Stimulated activated CD8-positive, alpha-beta memory T cell treated with anti-CD3 and anti-CD28 coated beads, Interleukin-7, amount 100 ng/mL, for 1 hour (primary cell): ENCODE measurements around the gene CPNE9.
A peak's percentile ranks its signal among the peaks of the same experiment; 100 is the strongest.

ENCODE experiments used
- DNase-seq, 2 donors: peaks; one replicate each; pipeline ENCODE4 v3.0.0-alpha.2; 2020; ENCODE audit warnings: low read depth in 2 of 2

Gene CPNE9

GRCh38 chr3:9715764-9716437 lies 12.3 kb downstream of the CPNE9 start:
- DNase-seq, result no peak

- DNase-seq, result no peak
Measured at GRCh38 chr3:9716801-9717555, 13.3 kb downstream of the CPNE9 start.

- DNase-seq, result no peak
Measured at GRCh38 chr3:9717563-9717962, 13.9 kb downstream of the CPNE9 start.

GRCh38 chr3:9718118-9718517 lies 14.5 kb downstream of the CPNE9 start:
- DNase-seq, result no peak

GRCh38 chr3:9721015-9721699 lies 17.5 kb downstream of the CPNE9 start:
- no peak for DNase-seq

GRCh38 chr3:9721700-9722060 lies 18.0 kb downstream of the CPNE9 start:
- no peak for DNase-seq

- DNase-seq, result no peak
Measured at GRCh38 chr3:9725775-9726515, 22.3 kb downstream of the CPNE9 start.

- no peak for DNase-seq
Measured at GRCh38 chr3:9727041-9727595, 23.5 kb downstream of the CPNE9 start.

- DNase-seq, result no peak
Measured at GRCh38 chr3:9727743-9728142, 24.1 kb downstream of the CPNE9 start.

- DNase-seq, result no peak
Measured at GRCh38 chr3:9729419-9729818, 25.8 kb downstream of the CPNE9 start.

- no peak for DNase-seq
Measured at GRCh38 chr3:9730657-9731205, 27.1 kb downstream of the CPNE9 start.

- DNase-seq, result peak; percentile 98 to 99
Measured at GRCh38 chr3:9731206-9732079, 27.8 kb downstream of the CPNE9 start, which contains the start of gene BRPF1. Gene BRPF1 (plus strand): TSS chr3:9731735. CDS start chr3:9734141, 2,406 bp downstream.

GRCh38 chr3:9732080-9732739 lies 28.6 kb downstream of the CPNE9 start:
- DNase-seq, result no peak

GRCh38 chr3:9732740-9733115 lies 29.1 kb downstream of the CPNE9 start:
- DNase-seq, result no peak

GRCh38 chr3:9736831-9737230 lies 33.2 kb downstream of the CPNE9 start:
- DNase-seq, result no peak

GRCh38 chr3:9739181-9739580 lies 35.5 kb downstream of the CPNE9 start:
- no peak for DNase-seq

- DNase-seq, result no peak
Measured at GRCh38 chr3:9742560-9742959, 38.9 kb downstream of the CPNE9 start.

- DNase-seq, result no peak
Measured at GRCh38 chr3:9743548-9743947, 39.9 kb downstream of the CPNE9 start.

GRCh38 chr3:9744162-9744561 lies 40.5 kb downstream of the CPNE9 start:
- DNase-seq, result no peak

- no peak for DNase-seq
Measured at GRCh38 chr3:9745521-9745920, 41.9 kb downstream of the CPNE9 start.
